Right lobe of liver (tissue), 6 donors: ENCODE data around the gene ADCY3. TPM values are rescaled to one million over a fixed set of nuclear protein-coding genes. Genes with fewer than 3 reads are reported as not detected.

Experiments
- ATAC-seq, 4 donors: fragments of 200-7000 bp; cut with Tn5 transposase; one replicate each; pipeline ENCODE4 v1.9.1; 2020; ENCODE audit warnings: mild to moderate bottlenecking in 4 of 4, moderate library complexity in 4 of 4
- DNase-seq, 3 donors: peaks; one replicate each; pipeline ENCODE4 v3.0.0-alpha.2; 2020
- H3K27ac ChIP-seq, 3 donors: fragments of 200-600 bp; one replicate each; pipeline ENCODE4 v1.8.0; 2022
- H3K27me3 ChIP-seq, 2 donors: fragments of 200-600 bp; one replicate each; pipeline ENCODE4 v1.8.0; 2022
- H3K36me3 ChIP-seq, 4 donors: fragments of 200-600 bp; sonication (generic) in 1 of 4; one replicate each; pipeline versions ENCODE4 v1.5.1 to v1.8.0; 2017 to 2022; ENCODE audit warnings: control low read depth in 1 of 4
- H3K4me1 ChIP-seq, 4 donors: fragments of 200-600 bp; sonication (generic) in 1 of 4; one replicate each; pipeline versions ENCODE4 v1.5.1 to v1.8.0; 2017 to 2022; ENCODE audit warnings: control low read depth in 1 of 4
- H3K4me3 ChIP-seq, 3 donors: fragments of 200-600 bp; one replicate each; pipeline ENCODE4 v1.8.0; 2022
- H3K9me3 ChIP-seq, 4 donors: fragments of 200-600 bp; sonication (generic) in 1 of 4; one replicate each; pipeline versions ENCODE4 v1.5.1 to v1.8.0; 2017 to 2022; ENCODE audit warnings: control low read depth in 1 of 4
- CTCF ChIP-seq, 4 donors: fragments of 200-600 bp in 3 of 4; fragments of 450-650 bp in 1 of 4; IDR thresholded peaks; one replicate each; pipeline versions ENCODE4 v1.5.1 to v1.8.0; 2016 to 2022; ENCODE audit warnings: antibody characterized with exemption in 4 of 4, mild to moderate bottlenecking in 2 of 4
- POLR2A ChIP-seq: fragments of 450-650 bp; IDR thresholded peaks from one replicate; pipeline ENCODE4 v1.6.1; 2017; ENCODE audit warnings: antibody characterized with exemption, mild to moderate bottlenecking
- WGBS: methylation state at CpG from one replicate; pipeline ENCODE4 v1.1.6; 2018; ENCODE audit warnings: low coverage, low lambda C conversion rate; ENCODE audit not compliant: insufficient coverage; ENCODE audit errors: missing lambda C conversion rate; 5-methylcytosine and 5-hydroxymethylcytosine counted together
- intact Hi-C, 2 donors: fragments of 100-400 bp; cut with DNase I; formaldehyde crosslinking; loops; one replicate each; pipeline versions ENCODE4 v1.11.2 to v1.14.1; 2022
- total RNA-seq, 6 experiments: library from RNA; depleted of rRNA in 2 of 6; stranded (reverse); fragments of >200 nt in 2 of 6; fragmentation: NEBNext Ultra II Directional in 3 of 6; extraction: Animal tissue kit (Norgen Biotek cat#: 25700) in 3 of 6; gene quantifications; one replicate each; pipeline versions ENCODE4 v1.1.0 to v1.2.4, GENCODE V29; 2016 to 2023
- donor health status: DM: no; HTN: yes; CAD: no.
- donor health status: DM: no; HTN: no; CAD: no.
- donor health status: DM: no; HTN: no; CAD: no.
- donor health status: DM: no; HTN: yes; CAD: no.
- donor health status: DM: no; HTN: yes; CAD: no.

Gene ADCY3
- total RNA-seq, 6 experiments from 2014 or later: 2.2 to 7.0 (median 5.6) TPM

- DNase-seq (no peak), ATAC-seq (no peak)
- intact Hi-C loops: no loop called here
- no peak for TF ChIP-seq POLR2A
- no peak for TF ChIP-seq CTCF (IDR thresholded peaks at IDR 0.05)
- Histone ChIP-seq H3K9me3 (no peaks in the 10 kb centered on the region), H3K4me3 (no peak overlapping the region), H3K27ac (no peak overlapping the region), H3K4me1 (no peaks in the 10 kb centered on the region), H3K27me3 (no peaks in the 10 kb centered on the region), H3K36me3 (no peaks in the 10 kb centered on the region)
- WGBS: 89% methylated on average over 7 of the region's 8 CpGs
These were observed 46.4 kb downstream of the ADCY3 start for GRCh38 chr2:24873619-24874018.

GRCh38 chr2:24872344-24873115 lies 47.5 kb downstream of the ADCY3 start:
- no peak overlapping the region for H3K27ac ChIP-seq
- ATAC-seq (no peak), DNase-seq (no peak)
- no peaks in the 10 kb centered on the region for H3K36me3 ChIP-seq
- TF ChIP-seq POLR2A: no peak
- no peak for TF ChIP-seq CTCF (IDR thresholded peaks at IDR 0.05)
- no peaks in the 10 kb centered on the region for H3K4me1 ChIP-seq
- intact Hi-C loops: no loop called here
- H3K9me3 ChIP-seq: no peaks in the 10 kb centered on the region
- WGBS: 88% methylated on average over 6 of the region's 19 CpGs
- no peaks in the 10 kb centered on the region for H3K27me3 ChIP-seq
- H3K4me3 ChIP-seq: no peak overlapping the region

GRCh38 chr2:24871852-24872333 lies 48.1 kb downstream of the ADCY3 start:
- TF ChIP-seq POLR2A: no peak
- no peak for TF ChIP-seq CTCF (IDR thresholded peaks at IDR 0.05)
- 55% methylated on average over 9 of the region's 12 CpGs for WGBS
- DNase-seq: no peak
- H3K4me3 ChIP-seq: no peak overlapping the region
- H3K27me3 ChIP-seq: no peaks in the 10 kb centered on the region
- ATAC-seq: no peak
- intact Hi-C loops: no loop called here
- H3K4me1 ChIP-seq: no peaks in the 10 kb centered on the region
- H3K36me3 ChIP-seq: no peaks in the 10 kb centered on the region
- no peaks in the 10 kb centered on the region for H3K9me3 ChIP-seq
- no peak overlapping the region for H3K27ac ChIP-seq

- Histone ChIP-seq H3K4me3 (no peak overlapping the region), H3K36me3 (no peaks in the 10 kb centered on the region), H3K27me3 (no peaks in the 10 kb centered on the region), H3K27ac (no peak overlapping the region), H3K9me3 (no peaks in the 10 kb centered on the region), H3K4me1 (no peaks in the 10 kb centered on the region)
- ATAC-seq (no peak), DNase-seq (no peak)
- intact Hi-C loops: no loop called here
- WGBS: 86% methylated on average over 8 of the region's 16 CpGs
- TF ChIP-seq POLR2A (no peak), CTCF (IDR thresholded peaks at IDR 0.05) (no peak)
These were observed 48.9 kb downstream of the ADCY3 start for GRCh38 chr2:24870891-24871705.
